Activated CD4-positive, alpha-beta T cell treated with anti-CD3 and anti-CD28 coated beads for 48 hours (primary cell): ENCODE results near the gene MTM1.

Source experiments
- DNase-seq: peaks from one replicate; pipeline ENCODE4 v3.0.0-alpha.2; 2020

The MTM1 gene

DNA sequence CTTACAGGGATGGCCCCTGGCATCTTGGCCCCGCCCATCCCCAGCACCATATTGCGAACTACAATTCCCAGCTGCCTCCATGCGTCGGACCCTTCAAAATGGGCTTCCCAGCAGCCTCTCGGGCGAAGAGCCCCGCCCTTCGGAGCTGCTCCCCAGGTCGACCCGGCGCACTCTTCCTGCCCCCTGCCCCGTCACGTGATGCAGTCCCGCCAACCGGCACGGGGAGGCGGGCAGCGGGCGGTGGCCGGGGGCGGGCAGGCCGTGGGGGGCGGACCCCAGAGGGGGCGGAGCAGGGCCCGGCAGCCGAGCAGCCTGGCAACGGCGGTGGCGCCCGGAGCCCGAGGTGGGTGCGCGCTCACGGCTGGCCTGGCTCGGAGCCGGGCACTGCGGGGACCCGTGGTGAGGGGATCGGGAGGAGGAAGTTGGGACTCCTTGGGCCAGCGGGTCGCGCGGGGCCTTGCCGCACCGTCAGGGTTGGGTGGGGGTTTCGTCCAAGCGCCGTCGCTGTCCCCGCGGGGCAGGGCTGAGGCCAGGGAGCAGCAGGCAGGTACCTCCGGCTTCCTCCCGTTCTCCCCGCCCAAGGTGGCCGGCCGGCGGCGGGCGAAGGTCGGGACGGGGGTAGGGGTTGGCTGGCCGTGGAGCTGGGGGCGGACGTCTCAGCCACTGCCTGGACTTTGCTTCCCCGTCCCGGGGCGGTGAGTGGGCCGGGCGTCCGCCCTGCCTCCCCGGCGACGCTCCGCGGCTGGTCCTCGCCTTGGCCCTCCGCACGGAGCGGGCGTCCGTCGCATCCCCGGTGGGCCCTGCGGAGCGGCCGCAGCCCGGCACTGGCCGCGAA, at the start of gene MTM1:
MTM1 (plus strand) TSS at position 302 of the 835 bp plus-strand sequence. CDS start 23,994 bp downstream, outside the sequence.
- peak; percentile 92 for DNase-seq

DNA sequence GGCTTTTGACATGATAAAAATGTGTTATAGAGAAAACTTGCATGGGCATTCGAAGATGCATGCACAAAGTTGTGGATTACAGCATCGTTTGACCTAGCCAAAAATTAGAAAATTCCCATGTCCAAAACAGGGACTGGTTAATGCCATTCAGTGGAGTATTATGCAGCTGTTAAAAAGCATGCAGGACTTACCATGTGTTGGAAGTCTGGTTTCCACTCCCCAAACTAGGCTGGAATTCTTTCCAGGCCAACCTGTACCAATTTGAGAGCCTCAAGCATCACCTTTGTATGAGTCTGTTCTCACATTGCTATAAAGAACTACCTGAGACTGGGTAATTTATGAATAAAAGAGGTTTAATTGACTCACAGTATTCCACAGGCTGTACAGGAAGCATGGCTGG, 45.9 kb upstream of the MTM1 start:
- no peak for DNase-seq

DNA sequence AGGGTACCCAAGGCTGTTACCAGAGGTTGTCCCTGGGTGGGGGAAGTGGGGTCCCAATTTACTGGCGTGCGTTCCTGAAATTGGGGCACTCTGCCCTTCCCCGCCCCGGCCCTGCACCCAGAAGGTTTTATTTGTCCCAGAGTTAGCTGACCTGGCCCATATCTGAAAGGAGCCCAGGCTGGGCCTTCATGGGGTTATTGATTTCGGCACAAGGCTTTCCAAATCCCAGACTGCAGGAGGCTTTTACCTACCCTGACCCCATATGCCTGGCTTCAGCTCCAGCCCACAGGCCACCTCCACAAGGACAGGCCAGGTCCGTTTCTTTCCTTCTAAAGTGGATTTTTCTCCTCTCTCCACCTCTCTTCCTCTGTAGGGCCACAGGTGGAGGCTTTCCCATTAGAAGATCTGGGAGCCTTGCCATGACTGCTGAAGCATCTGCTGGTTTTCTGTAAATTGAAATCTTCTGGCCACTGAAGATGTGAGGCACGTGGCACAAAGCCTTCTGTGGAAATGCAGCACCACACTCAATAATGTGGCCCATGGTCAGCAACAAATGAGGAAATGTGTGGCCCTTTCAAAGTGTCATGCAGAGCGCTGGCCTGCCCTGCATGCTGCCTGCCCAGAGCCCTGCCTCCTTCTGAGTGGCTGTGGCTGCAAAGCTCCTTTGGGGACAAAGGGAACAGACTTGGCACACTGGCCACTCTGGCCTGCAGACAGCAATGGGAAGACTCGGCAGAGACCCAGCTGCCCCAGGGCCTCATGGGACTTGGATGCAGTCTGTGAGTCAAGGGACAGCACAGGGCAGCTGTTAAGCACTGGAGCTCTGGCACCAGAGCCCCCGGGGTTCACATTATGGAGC, 43.1 kb upstream of the MTM1 start:
- DNase-seq, result no peak

DNA sequence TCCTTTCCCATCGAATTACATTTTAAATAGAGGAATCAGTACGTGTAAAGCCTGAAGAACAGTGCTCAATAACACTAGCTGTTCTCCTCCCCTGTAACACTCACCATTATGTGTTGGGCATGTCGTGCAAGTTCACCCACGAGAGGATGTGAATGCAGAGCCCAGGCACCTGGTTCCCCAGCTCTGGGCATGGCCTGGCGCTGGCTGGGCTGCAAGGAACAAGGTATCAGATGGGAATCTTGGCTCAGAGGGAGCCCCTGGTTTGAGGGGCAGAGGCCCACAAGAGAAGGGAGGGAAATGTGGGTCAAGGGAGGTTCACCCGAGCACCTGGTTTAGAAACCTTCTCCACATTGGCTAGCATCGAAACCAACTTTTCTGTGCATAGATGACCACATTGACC, 41.7 kb upstream of the MTM1 start:
- no peak for DNase-seq

DNA sequence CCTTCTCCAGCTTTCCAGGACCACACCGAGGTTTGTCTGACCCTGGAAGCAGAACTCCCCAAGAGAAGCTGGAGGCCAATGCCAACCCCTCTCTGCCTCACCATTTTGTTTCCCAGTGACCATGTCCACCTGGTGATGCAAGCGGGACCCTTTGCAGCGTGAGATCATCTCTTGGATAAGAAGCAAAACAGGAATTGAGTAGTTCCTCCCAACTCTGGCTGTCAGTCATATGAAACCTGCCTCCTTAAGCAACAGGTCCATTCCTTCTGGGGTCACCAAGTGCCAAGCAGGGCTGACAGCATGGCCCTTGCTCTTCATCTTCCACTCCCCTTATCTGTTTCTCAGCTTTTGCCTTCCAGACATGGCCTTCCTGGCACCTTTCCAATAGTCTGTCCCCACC, 41.3 kb upstream of the MTM1 start:
- no peak for DNase-seq

DNA sequence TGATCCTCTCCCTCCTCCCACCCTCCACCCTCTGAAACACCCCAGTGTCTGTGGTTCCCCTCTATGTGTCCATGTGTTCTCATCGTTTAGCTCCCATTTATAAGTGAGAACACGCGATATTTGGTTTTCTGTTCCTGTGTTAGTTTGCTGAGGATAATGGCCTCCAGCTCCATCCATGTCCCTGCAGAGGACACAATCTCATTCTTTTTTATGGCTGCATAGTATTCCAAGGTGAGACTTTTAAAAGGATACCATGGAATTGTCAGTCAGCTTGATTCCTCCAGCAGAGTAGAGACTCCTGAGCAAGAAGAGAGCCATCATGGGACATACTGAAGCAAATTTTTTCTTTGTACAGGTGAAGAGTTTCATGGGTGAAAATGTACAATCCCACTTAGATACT, 38.8 kb upstream of the MTM1 start:
- no peak for DNase-seq

DNA sequence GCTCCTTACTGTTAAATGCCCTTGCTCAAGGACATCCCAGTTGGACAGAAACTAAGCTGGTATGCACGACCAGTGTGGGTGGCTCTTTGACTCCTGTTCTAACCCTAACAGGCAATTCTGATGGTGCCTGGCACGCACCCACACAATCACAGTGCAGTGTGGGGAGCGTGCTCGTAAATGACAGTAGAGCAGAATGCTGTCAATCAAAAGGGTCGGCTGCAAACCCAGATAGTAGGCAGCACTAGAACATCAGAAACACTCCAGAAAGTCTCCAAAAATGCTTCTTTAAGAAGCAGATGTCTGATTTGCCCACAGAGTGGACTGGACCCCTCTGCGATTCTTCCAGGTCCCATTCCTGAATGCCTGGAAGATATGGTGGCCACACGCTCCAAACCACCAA, 37.6 kb upstream of the MTM1 start:
- DNase-seq, result no peak

DNA sequence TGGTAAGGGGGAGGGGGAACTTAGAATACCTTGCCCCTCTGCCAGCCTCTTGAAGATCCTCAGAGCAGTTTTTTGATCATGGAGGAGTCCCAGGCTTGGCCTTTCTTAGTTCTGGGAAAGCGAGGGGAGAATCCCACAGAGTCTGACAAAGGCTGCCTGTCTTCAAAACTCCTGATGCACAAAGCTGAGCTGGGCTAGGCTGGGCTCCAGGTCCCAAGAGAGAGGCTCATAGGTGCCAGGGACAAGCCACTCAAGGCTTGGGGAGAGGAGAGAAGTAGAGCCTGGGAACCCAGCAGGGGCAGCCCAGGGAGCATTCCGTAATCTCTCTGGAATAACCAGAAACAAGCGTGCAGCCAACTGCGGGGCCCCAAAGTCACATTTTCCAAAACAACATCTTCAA, 37.0 kb upstream of the MTM1 start:
- no peak for DNase-seq

DNA sequence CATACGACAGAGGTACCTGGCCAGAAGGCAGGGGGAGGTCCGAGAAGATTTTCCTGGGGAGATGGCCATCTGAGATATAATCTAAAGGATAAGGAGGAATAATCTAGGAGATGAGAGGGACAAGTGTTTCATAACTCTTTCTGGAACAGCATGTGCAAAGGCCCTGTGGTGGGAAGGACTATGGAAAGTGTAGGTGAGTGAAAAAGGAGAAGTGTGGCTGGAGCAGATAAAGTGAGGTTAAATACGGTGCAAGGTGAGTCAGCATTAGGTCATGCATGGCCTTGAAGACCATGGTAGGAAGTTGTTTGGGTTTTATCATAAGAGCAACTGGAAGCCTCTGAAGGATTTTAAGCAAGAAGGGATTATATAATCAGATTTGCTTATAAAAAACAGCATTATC, 34.6 kb upstream of the MTM1 start:
- no peak for DNase-seq

DNA sequence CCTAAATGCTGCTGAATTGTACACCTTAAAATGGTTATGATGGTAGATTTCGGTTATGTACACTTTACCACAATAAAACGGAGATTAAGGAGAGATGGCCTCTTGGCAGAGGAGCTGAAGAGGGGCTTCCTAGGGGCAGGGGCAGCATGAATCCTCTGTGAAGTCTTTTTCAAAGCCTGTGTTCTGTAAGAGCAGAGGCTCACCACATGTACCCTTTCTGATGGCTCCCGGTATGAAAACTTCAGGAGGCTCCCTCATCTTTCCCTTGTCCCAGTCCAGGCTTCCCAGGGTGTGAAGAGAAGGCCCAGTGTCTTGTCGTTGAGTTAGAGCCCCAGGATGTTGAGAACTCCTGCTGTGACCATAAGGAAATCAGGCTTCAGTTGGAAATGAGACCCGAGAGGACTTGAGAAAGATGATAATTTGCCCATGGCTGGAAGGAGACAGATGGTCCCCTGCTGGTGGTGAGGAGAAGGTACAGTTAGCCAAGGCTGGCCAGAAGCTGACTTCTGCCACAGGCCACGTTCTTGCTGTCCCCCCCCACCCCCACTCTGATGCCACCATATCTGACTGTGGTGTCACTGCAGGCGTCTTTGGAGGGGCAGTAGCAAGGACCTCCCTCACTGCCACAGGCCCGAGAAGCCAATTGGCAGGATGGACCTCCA, 31.8 kb upstream of the MTM1 start:
- no peak for DNase-seq

DNA sequence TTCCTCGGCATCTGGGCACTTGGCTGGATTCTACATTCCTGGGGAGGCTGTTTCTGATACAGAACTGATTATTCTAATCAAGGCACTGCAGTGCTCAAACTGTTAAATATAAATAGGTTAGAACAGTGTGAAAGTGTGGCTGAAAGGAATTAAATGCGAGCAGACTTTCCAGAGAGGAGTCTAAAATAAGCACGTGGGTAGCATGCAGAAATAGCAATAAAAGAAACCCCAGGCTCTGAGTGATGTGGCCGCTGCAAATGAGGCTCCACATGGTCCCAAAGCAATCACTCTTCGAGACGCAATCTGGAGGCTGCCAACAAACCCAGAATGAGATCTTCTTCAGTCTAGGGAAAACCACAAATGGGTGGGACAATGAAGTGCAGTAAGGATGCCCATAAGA, 30.6 kb upstream of the MTM1 start:
- no peak for DNase-seq

DNA sequence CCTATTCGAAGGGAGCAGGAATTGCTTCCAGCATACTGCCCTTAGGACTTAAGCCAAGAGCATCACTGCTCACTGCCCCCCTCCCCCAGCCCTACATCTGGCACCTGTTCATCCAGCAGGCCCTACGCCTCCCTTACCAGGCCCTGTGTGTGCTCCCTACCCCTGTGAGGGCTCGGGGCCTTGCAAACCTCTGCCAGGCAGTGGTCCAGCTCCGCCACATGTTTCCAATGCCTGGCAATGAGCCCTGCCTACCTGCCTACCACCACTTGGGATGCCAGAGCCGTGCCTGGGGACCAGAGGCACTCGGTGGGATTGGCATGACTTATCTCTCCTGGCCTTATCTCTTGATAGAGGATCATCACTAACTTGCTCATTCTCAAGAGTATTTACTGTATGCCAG, 27.5 kb upstream of the MTM1 start:
- DNase-seq, result no peak

DNA sequence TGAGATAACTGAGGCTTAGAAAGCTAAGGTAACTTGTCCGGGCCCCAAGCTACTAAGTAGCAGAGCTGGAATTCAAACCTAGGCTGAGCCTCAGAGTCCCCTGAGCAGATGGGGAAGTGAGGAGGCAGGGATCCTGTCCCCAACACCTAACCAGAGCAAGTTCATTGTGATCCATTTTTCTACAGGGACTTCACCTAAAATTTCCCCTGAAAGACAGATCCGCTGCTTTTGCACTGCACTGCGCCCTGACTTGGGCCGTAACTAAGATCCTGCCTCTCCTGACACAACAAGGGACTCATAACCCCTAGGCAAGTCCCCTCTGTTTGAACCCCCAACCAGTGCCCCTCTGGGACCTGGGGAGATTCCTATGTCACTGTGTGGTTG, 25.6 kb upstream of the MTM1 start:
- DNase-seq, result no peak

DNA sequence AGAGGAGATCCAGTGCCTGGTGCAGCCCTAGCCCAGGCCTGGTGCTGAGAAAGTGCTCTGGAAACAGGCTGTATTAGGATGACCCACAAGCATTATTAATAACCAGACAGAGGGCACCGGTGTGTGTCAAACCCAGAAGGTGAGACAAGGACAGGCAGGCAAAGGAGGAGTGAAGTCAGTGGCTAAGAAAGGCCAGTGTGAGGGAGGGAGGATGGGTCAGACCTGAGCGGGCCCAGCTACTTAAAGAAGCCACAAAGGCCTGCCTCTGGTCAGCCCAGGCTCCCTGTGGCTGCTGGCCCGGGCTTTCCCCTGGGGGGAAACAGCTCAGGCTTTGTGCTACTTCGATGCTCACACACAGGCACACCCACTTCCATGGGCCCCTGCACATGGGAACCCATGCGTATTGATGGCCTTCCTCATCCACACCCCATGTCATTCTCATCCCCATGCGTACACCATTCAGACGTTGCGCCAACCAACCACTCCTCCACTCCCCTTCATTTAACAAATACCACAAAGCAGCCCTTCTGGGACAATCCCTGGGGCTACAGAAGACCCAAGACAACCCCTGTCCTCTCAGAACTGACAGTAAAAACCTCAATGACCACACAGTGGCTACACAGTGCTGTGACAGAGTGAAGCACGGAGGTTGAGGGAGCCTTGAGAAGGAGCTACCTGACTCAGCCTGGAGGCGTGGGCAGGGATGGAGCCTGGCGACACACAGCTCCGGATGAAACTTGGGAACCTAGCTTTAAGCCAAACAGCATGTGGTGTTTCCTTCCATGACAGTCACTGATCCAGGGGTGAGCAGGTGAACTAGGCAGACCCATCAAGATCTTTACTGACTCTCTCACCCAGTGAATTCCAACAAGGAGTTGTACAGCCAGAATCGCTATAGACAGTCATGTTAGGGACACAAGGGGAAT, 24.9 kb upstream of the MTM1 start:
- no peak for DNase-seq

DNA sequence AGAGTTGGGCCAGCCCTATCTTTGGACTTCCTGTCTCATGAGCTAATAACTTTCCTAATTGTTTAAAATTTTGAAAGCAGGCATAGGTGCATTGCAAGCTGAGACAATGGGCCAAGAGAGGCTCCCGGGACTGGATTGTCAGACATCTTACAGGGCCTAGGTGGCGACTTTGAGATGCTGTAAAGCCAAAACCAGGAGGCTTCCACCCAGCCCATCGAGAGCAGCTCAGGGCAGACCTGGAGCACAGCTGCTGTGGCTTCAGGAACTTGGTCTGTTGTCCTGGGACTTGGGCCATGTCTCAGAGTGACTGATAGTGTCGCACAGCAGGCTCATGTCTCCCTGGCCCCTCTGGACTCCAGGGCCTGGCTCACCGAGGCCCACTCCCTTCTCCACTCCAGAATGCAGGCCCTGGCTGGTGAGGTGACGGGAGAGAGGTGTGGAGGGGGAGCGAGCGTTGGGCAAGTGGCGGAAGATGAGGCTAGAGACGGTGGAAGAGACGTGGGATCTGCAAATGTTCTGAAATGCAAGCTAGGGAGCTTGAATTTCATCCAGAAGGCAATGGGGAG, 24.1 kb upstream of the MTM1 start:
- peak; percentile 18 for DNase-seq

DNA sequence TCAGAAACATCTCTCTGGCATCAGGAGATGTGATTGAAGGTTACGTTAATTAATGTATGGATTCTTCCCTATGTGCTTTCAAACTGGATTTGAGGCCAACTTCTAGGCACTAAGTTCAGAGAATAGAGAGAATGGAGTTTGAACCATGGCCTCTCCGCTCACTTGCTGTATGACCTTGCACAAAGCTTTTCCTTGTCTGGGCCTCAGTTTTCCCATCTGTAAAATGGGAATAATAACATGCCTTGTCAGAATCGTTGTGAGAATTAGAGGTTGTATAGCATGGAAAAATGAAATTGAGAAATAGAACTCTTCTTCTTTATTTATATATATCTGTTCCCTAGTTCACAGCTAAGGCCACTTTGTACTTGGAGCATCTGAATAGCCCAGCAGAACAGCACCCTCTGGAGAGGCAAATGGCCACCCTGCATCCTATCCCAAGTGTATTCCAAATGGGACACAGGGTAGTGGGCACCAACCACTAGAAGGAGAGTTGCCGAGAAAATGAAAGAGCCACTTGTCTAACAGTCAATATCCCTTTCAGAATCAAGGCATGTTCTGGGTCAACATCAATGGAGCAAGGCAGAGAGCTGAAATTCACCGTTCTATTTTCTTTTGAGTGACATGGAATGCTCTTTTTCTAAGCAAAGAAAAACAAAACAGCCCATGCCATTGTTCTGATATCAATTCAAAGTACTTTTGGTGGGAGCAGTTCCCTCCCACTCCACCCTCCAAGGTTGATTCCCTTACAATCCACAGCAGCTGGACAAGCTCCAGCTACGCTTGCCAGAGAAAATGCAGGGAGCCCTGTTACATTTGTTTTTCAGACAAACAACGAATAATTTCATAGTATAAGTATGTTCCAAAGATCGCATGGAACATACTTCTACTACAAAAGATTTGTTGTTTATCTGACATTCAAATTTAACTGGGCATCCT, 23.3 kb upstream of the MTM1 start:
- DNase-seq, result no peak

DNA sequence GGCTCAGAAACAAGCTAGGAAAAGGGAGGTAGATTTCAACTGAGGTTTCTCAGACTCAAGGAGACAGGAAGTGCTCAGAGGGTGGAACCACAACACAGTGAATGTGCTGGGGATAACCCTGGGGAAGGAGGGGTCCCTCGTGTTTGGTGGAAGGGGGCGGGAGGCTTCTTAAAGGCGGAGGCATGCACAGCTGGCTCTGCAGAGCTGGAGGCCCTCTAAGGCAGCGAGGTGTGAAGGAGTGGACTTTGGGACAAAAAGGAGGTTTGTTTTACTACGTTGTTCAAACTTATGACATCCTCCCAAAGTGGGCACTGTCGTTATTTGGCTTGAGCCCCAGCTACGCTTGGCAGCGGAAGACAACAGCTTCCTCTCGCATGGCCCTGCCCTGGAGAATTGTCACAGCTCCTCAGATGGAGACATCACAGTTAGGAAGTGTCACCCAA, 21.7 kb upstream of the MTM1 start:
- DNase-seq, result peak; percentile 30

DNA sequence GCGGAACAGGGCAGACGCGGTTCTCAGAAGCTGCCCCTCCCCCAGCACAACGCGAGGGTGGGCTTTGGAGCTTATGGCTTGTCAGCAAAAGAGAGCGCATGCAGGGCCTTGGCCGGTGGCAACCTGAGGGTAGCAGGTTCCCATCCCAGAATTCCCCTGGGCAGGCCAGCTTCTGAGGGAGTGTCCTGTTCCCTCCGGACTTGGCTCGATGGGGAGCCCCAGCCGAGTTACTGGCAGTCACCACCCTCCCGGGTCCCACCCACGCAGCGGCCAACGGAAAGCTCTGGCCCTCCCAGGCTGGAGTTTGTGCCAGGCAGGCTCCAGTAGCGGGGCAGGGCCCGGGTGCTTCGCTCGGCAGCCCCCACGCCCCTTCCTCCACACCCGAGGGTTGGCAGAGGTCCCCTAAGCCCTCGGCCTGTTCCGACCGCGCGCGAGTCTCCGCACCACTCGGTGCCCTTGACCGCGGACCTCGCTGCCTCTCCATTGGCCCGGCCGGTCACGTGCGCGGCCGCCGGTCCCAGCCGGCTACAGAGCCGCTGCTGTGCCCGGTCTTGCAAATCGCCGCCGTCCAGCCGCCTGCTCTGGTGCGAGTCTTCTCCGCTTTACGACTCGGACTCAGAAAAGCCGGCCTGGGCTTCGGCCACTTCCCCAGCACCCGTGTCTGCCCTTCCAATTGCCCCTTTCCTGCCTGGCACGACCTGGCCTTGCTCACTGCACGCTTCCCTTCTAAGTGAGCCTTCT, 20.9 kb upstream of the MTM1 start:
- DNase-seq, result peak; percentile 32

DNA sequence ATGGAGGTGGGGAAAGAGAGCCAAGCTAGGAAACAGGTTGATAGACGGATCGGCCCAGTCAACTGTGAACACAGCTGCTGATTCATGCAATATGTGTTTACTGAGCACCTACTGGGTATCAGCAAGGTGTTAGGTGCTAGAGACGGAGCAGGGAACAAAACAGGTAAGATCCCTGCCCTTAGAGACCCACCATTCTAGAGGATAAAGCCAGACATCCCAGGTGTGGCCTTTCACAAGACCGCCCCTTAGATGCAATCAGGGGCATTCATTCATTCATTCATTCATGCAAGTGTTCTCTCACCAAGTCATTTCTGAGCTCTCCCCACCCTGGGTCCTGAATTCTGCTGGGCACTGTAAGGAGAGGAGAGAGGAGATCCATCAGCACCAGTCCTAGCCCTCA, 20.2 kb upstream of the MTM1 start:
- DNase-seq, result no peak

DNA sequence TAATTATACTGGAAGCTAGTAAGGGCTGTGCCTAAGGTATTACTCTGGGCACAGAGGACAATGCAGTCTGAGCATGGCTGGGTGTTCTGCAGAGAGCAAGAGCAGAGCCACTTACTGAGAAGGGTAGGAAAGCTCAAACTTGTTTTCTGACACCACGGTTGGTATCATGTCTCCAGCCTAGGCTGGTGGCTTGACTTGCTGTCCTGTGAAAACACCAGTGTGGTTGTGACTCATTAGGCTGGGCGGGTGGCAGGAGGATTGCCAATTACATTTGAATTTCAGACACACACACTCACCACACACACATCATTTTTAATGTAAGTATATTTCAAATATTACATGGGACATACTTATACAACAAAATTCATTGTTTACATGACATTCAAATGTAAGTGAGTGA, 19.7 kb upstream of the MTM1 start:
- DNase-seq, result peak; percentile 28
